GM19372 (cell line): ENCODE measurements around the gene C9.
"Not testable (repeated sequence)": the region's sequence is repeated elsewhere in the genome, so short reads cannot be mapped to it uniquely, and the experiment has no call there.

Source experiments
- ATAC-seq: cut with Tn5 transposase; IDR thresholded peaks from one replicate; pipeline ENCODE4 v1.9.1; 2021; ENCODE audit warnings: mild to moderate bottlenecking, low read depth, moderate library complexity; ENCODE audit not compliant: unreplicated experiment

The C9 gene

DNA sequence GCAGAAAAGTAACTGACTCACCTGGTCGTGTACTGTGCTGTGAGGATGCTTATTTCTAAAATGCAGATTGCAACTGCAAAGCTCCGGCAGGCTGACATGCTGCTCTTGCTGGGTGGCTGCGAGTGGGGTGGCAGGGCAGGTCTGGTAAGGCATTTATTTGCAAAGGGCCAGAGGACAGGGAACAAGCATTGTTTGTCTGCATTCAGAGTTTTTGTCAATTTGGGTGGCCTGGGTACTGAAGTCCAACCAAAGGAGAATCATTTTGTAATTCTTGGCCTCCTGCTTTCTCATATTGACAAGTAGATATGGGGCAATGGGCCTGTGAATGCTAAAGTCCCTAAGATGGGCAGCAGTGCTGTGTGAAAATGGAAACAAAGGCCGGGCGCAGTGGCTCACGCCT, at the start of gene C9:
Gene C9, minus strand, starts transcription at position 129 of the 400 bp plus-strand sequence. Its CDS starts 31 bp downstream, at position 98.
- no peak for ATAC-seq

DNA sequence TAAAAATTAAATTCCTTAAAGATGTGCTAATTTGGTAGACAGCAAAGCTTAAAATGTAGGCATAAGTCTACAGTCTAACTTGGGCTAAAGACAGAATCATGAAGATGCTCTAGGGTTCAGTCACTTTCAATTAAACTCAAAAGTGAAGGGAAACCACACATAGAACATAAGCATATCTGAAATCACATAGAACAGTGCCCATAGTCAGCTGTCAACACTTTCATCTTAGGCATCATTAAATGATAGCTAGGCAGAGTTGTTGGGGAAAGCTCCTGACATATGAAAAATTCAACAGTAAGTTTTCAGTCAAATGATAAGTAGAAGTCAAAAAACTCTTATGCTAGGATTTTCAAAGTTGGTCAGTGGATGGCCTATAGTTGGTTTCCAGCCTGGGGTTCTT, 49.5 kb upstream of the C9 start:
- ATAC-seq = no peak

DNA sequence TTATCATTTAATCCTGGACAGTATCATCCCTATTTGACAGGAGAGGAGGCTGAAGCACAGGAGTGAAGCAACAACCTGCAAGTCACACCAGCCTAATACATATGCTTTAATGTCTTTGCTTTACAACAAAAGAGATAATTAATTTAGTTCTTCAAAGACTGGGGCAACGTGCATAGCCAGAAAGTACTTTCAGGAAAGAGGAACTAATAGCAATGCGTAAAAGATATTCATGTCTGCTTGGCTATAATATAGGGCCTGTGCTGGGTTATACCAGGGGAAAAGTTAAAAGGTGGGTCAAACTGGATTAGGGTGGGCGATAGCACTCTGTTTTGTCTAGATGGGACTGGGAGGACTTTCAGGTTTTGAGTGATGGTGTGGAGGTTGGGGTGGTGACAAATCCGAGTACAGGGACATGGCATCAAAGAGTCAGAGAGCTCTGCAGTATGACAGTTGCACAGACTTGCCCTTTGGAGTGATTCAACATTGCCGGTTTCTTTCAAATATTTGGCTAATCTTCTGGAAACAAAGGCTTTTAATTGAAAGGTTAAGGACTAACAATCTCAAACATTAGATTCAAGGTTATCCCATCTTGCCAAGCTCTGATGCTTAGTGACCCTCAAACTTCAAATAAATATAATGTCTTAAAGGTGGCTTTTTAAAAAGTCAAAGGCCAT, 48.6 kb upstream of the C9 start:
- ATAC-seq = no peak

DNA sequence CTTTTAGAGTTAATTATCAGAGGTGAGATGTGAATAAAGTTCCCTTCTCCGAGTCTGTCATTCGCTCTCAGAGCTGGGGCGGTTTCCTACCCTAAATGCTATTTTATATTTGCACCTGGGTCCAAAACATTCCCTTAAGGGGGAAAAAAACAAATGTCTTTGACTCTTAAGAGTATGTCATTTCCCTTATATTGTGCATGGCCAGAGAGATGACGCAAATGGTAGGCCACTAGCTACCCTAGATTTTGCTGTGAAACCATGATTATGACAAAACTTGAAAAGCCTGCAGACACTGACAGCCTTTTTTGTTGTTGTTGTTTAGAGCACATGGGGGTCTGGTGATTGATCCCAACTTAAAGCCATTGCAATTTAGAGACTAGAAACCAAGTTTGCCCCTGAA, 47.7 kb upstream of the C9 start:
- ATAC-seq = no peak

DNA sequence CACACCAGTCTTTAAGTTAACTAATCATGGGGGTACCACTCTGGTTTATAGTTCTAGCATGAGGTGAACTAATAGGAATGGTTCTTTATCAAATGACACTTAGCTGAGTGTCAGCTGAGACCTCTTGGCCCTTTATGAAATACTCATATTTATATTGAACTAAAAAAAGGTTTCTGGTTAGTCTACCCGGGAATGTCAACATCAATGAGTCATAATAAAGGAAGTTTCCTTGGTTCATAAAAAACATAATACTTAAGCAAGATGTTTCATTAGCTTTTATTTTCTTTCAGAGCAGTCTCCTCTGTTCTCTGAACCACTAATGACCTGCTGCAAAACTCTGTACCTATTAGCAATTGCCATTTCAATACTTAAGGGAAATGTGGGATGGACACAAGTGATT, 46.8 kb upstream of the C9 start:
- ATAC-seq = no peak

DNA sequence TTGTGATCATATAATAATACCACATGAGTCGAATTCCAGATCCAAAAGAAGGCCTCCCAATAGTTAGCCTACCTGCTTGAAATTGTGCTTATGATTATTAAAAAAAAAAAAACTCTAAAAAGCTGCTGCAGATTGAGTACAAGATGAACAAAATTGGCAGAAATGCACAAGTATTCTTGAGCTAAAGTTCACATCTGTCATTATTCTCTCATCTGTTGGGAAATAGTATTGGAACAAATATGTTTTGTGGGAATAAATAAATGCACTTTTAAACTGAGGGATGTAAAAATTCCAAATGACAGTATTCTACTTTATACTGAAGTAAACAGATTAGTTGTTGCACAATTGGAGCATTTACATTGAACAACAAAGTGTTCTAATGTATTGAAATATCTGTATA, 44.7 kb upstream of the C9 start:
- no peak for ATAC-seq

DNA sequence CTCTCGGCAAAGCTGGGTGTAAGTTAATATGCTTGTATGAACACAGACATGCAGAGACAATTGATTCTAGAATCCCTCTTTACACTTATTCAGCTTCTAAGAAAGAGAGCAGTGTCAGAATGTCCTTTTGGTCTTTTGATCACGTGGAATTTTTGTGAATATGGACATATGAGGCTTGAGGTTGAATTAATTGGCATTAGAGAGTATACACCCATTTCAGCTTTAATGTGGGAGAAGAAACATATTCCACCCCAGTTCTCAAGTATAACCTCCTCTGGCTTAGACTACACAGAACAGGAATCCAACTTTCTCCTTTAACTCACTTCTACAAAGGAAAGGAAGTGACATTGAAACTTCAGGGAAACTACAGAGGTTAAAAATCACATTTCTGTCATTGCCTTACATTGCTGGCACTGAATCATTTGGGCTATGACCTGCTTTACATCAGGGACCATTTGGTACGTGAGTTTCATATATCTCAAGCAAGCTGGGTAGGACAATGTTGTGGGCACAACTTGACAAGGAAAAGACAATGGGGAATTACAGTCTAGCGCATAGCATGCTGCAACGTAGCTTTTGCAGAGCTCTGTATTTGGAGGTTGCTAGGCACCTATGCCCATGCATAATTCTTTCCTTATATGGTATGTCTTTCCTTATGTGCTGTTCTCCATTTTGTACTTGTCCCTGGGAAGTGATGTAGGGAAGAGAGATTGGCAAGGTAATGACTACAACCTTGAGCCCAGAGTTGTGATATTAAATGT, 41.0 kb upstream of the C9 start:
- ATAC-seq = no peak

DNA sequence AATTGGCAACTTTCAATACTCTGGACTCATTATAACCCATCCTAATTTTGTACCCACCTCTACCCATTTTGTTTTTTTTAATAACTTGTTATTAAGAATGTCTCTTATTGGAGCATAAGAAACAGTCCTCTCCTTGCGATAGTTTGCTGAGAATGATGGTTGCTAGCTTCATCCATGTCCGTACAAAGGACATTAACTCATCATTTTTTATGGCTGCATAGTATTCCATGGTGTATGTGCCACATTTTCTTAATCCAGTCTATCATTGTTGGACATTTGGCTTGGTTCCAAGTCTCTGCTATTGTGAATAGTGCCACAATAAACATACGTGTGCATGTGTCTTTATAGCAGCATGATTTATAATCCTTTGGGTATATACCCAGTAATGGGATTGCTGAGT, 39.5 kb upstream of the C9 start:
- not testable (repeated sequence) for ATAC-seq

DNA sequence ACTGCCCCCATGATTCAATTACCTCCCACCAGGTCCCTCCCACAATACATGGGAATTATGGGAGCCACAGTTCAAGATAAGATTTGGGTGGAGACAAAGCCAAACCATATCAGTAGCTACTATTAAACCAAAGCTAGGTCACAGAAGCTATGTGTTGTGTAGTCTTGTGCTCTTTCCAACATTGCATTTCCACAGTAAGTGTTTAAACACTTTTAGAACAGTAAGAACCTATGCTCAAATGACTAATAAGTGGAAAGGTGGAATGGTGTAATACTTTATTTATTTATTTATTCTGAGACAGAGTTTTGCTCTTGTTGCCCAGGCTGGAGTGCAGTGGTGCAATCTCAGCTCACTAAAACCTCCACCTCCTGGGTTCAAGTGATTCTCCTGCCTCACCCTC, 37.8 kb upstream of the C9 start:
- ATAC-seq = not testable (repeated sequence)

DNA sequence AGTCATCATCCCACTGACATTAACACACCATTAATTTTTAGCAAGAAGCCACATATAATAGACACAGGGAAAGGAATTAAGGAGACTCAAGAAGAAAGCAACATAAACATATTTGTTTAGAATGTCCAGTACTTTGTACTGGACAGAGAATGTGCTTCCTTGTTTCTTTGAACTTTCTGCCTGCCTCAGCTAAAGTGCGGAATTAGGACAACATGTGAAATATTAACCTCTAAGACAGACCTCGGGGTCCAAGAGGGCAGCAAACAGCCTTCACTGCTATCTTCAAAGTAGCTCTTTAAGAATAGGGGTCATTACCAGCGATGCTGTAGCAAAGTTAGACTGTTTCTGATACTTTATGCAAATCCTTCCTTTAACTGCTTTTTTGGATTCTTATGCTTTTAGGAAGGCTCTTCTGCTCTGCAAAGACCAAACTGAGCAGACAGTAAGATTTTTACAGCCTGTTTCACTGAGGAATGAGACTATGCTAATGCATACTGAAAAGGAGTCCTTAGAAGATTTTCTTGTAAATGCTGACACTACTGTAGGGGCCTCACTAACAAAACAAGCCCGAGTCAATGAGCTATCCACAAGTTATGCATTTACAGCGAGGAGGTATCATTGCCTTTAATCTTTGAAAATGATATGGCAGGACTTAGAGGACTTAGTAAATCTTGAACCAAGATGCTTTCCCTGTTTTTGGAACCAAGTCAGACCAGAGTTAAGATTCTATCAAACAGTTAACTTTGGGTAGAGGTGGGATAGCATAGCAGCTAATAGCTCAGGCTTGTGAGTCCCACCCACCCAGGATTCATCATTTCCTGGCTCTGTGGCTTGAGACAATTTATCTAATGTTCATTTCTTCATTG, 36.7 kb upstream of the C9 start:
- ATAC-seq = no peak

DNA sequence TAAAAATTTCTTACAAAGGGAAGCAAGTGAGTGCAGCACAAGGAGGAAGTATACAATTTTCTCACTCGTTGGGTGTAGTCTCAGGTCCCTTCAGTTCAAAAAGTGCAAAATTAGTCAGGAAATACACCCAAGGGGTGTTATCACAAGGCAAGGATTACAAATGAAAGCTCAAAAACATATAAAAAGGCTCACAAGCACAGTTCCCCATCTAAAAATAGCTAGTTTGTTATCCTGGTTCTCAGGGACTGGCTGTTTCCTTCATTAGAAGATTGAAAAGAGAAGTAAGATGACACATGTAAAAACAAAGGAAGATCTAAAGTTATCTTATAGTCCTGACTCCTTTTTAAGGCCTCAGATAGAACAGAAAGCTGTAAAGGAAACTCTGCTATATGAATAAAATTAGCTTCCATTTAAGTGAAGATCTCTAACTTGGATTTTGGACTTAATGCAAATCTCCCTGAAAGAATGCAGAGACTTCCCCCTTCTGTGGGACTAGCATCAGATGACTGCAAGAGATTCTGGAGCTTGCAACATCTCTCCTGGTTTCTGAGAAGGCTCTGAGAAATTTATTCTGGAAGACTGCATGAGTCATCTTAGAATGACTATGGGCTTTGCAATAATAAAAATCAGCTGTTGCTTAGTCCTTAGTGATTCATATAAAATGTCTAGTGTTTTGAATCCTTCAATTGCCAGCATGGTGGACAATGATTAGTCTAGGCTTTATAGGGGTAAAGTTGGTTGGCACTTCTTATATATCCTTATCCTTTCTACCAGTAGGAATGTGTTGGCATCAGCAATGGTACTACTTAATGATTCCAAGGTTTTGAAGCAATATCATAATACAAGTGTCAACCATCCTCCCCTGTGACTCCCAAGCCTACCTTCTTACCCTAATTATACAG, 35.1 kb upstream of the C9 start:
- ATAC-seq = no peak

DNA sequence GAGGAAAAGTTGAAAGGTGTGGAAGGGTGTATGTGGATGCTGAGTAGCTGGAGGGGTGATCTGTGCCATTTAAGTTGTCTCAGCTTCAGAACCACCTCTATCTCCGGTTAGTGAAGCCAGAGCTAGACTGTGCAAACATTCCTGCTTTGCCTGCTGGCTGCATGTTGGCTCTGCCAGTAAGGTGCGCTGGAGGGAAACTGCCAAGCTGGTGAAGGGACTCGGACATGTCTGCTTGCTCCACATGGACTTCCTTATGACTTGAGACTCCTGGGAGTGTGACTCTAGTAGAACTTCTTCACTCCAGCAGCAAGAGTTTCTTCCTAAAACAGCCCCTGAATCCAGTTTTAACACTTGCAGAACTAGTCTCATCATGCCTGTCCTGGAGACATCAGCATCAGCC, 32.5 kb upstream of the C9 start:
- no peak for ATAC-seq

DNA sequence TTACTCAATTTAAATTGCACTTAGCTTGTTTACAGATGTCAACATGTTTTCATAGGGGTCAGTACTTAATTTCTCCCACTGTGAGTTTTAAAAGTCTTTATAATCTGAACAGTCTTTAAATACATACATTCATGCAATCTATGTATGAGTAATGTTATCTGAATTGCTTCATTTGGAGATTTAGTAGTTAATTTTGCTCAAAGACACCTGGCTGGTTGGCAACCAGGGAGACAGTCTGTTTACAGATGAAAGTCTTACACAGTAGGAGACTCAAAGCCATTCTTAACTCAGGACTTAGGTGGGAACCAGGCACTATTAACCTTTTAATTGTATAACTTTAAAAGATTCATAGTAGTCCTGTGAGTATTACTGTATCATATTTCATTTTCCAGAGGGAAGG, 31.2 kb upstream of the C9 start:
- no peak for ATAC-seq

DNA sequence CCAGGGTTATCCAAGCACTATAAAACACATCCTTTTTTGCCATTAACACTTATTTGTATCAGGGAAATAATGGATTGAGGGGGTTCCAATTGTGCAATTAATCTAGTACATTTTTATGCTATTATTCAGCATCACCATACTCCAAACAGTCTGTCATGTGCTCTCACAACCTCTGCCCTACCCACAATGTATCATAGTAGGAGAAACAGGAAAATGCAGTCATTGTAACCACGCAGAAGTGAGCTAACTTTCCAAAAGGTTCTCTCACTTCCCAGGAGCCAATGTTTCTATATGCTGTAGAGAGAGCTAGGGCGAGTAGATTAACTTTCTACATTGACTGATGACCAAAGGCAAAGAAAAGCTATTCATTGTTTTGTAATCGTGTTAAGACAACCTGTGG, 30.7 kb upstream of the C9 start:
- no peak for ATAC-seq

DNA sequence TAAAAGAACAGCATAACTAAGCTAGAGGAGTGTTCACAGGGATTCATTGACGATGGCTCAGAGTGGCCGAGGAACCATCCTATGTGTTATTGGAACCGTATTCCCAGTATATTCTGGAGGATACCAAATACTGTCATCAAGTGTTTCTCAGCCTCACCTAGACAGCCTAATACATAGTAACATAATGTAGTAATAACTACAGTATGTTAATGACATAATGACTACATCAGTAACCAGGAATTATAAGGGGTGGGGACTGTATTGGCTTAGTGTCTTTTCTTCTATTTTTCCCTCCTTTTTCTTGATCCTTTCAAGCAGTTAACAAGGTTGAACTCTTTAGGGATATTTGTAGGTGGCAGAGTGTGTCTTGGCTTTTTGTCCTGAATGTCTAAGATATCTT, 26.6 kb upstream of the C9 start:
- no peak for ATAC-seq

DNA sequence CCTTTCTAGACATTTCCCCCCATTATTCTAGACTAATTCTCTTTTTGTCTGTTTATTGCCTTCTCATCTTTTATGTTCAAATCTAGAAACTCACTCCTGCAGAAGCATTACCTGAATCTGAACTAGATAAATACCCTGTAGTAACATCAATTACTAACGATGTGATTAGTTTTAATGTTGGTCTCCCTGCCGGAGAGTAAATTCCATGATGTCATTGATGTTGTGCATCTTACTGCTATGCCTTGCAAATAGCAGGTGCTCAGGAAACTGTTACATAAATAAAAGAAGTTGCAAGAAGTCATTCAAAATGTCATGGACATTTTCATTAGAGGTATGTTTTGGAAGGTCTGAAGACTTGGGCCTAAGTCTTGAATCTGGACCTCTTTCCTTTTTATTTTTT, 23.0 kb upstream of the C9 start:
- ATAC-seq = no peak

DNA sequence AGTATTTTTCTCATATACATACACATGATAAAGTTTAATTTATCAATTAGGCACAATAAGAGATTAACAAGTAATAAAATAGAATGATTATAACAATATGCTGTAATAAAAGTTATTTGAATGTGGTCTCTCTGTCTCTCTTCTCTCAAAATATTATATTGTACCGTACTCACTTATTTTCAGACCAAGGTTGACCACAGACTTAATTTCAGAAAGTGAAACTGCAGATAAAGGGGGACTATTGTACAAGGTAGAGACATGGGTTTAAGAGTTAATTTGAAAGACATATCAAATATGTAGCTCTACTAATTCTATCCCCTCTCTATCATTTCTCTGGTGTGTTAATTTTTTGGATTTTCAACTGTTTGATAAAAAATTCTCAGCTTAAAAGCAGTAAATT, 20.0 kb upstream of the C9 start:
- no peak for ATAC-seq

DNA sequence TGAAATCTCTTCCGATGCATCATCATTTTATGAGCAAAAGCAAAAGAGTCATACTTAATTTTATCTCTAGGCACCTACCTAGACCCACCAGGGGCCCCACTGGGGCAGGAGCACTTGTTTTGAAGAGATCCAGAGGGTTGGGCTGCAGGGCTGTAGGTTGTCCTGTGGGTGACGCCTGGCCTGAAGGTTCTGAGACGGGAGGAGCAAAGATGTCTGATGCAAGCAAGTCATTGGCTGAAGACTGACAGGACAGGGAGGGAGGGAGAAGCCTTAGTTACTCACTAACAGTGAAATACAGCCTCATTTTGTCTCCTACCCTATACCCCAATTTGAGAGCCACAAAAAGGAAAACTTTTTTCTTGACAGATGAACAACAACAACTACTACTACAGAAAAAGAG, 17.1 kb upstream of the C9 start:
- no peak for ATAC-seq

DNA sequence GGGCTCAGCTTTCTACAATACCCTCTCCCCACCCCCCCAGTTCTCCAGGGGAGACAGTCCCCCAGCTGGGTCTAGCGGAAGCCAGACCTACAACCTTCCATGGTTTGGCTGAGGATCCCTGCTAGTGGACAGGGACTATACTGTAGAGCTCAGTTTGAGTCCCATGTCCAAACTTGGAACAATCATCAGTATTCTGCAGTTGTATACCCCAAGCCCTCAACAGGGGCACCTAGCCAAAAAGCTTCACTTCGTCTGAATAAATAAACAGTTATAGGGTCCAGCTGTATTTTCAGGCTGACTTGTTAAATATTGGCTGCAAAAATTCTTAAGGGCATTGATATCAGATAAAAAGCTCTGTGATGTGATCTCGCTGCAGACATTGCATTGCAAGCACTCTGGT, 15.4 kb upstream of the C9 start:
- ATAC-seq = no peak

DNA sequence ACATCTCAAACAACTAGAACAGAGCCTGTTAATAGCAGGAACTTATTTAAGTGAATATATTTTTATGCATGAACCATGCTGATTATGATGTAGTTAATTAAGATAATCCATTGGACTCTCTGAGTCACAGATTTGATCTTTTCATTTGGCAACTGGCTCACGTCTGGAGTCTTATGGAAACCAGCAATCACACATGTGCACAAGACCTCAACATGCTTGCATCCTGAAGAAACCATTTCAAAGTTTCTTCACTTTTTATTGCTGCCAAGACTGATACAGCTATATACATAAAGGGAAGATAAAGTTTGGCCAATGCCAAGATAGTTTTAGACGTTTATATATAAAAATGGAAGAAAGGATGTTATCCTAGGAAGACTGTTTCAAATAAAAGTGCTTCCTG, 13.3 kb upstream of the C9 start:
- no peak for ATAC-seq
